KMS-11 (cell line): Measurements from ENCODE around the gene FLYWCH1.

Source experiments
- H2AFZ ChIP-seq: fragments of 200-600 bp; sonication (generic); 2 replicates; pipeline ENCODE4 v1.6.1; 2016; ENCODE audit warnings: antibody characterized with exemption, mixed run types, low read depth
- H3K27ac ChIP-seq: fragments of 200-600 bp; sonication (generic); 2 replicates; pipeline ENCODE4 v1.6.1; 2016; ENCODE audit warnings: mild to moderate bottlenecking, mixed run types
- H3K27me3 ChIP-seq: fragments of 200-600 bp; sonication (generic); 2 replicates; pipeline ENCODE4 v1.6.1; 2017; ENCODE audit warnings: mild to moderate bottlenecking, low read depth, mixed run types, moderate library complexity; ENCODE audit not compliant: insufficient read depth
- H3K36me3 ChIP-seq: fragments of 200-600 bp; sonication (generic); 2 replicates; pipeline ENCODE4 v1.6.1; 2017; ENCODE audit warnings: mild to moderate bottlenecking, mixed run types; ENCODE audit not compliant: insufficient read depth
- H3K4me1 ChIP-seq: fragments of 200-600 bp; sonication (generic); 2 replicates; pipeline ENCODE4 v1.6.1; 2016; ENCODE audit warnings: mild to moderate bottlenecking, low read depth, mixed run types; ENCODE audit not compliant: poor library complexity, severe bottlenecking
- H3K4me2 ChIP-seq: fragments of 200-600 bp; sonication (generic); 2 replicates; pipeline ENCODE4 v1.7.0; 2016; ENCODE audit warnings: mild to moderate bottlenecking, mixed run types
- H3K4me3 ChIP-seq: fragments of 200-600 bp; sonication (generic); IDR thresholded peaks from 2 replicates; pipeline ENCODE4 v1.6.1; 2017; ENCODE audit warnings: low read depth, low read length, mixed read lengths; ENCODE audit not compliant: insufficient read depth
- H3K79me2 ChIP-seq: fragments of 200-600 bp; sonication (generic); 2 replicates; pipeline ENCODE4 v1.6.1; 2016; ENCODE audit warnings: low read depth, mixed run types; ENCODE audit not compliant: insufficient read depth
- H3K9ac ChIP-seq: fragments of 200-600 bp; sonication (generic); 2 replicates; pipeline ENCODE4 v1.6.1; 2016; ENCODE audit warnings: mild to moderate bottlenecking, mixed run types
- H4K20me1 ChIP-seq: fragments of 200-600 bp; sonication (generic); 2 replicates; pipeline ENCODE4 v1.6.1; 2016; ENCODE audit warnings: mild to moderate bottlenecking, mixed run types; ENCODE audit not compliant: insufficient read depth
- TF ChIP-seq, protein P1 (sequence below): fragments of 200-600 bp; sonication (generic); conservative IDR thresholded peaks from 2 replicates; pipeline ENCODE4 v1.6.1; 2017; ENCODE audit warnings: low read depth, mild to moderate bottlenecking, antibody characterized with exemption, low read length, moderate library complexity, mixed read lengths

The FLYWCH1 gene

DNA sequence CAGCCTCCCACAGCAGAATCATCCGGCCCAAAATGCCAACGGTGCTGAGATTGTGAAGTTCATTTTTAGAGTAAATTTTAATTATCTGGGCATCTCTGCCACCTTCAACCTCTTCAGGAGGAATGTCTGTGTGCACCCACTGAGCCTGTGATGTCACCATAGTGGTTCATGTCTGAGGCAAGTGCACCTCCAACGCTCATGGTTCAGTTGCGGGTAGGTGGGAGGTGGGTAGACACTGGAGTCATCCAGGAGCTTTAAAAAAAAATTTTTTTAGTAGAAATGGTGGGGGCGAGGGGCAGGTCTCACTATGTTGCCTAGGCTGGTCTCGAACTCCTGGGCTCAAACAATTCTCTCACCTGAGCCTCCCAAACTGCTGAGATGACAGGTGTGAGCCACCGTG is 1.9 kb downstream of the FLYWCH1 start:
- Histone ChIP-seq H3K4me2 (no peak overlapping the region), H3K79me2 (peaks cover 10% of the 10 kb centered on the region; the same call in 1 of the 2 replicates), H3K4me3 (no peak overlapping the region), H3K27ac (no peak overlapping the region), H3K9ac (no peak overlapping the region), H4K20me1 (no peaks in the 10 kb centered on the region), H2AFZ (no peak overlapping the region), H3K27me3 (peaks cover 24% of the 10 kb centered on the region), H3K36me3 (no peaks in the 10 kb centered on the region), H3K4me1 (peaks cover 55% of the 10 kb centered on the region)
- TF ChIP-seq, protein P1, sequence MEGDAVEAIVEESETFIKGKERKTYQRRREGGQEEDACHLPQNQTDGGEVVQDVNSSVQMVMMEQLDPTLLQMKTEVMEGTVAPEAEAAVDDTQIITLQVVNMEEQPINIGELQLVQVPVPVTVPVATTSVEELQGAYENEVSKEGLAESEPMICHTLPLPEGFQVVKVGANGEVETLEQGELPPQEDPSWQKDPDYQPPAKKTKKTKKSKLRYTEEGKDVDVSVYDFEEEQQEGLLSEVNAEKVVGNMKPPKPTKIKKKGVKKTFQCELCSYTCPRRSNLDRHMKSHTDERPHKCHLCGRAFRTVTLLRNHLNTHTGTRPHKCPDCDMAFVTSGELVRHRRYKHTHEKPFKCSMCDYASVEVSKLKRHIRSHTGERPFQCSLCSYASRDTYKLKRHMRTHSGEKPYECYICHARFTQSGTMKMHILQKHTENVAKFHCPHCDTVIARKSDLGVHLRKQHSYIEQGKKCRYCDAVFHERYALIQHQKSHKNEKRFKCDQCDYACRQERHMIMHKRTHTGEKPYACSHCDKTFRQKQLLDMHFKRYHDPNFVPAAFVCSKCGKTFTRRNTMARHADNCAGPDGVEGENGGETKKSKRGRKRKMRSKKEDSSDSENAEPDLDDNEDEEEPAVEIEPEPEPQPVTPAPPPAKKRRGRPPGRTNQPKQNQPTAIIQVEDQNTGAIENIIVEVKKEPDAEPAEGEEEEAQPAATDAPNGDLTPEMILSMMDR: no peak

GRCh38 chr16:2914233-2914632 is 2.5 kb downstream of the FLYWCH1 start:
- Histone ChIP-seq H3K4me2 (peak overlapping the region; percentile 23; the same call in 1 of the 2 replicates), H3K4me3 (no peak overlapping the region), H3K27ac (peak overlapping the region; percentile 75; the same call in 1 of the 2 replicates), H2AFZ (no peak overlapping the region), H3K4me1 (peaks cover 58% of the 10 kb centered on the region), H3K36me3 (no peaks in the 10 kb centered on the region), H3K27me3 (peaks cover 18% of the 10 kb centered on the region), H3K9ac (no peak overlapping the region), H3K79me2 (peaks cover 10% of the 10 kb centered on the region; the same call in 1 of the 2 replicates), H4K20me1 (no peaks in the 10 kb centered on the region)
- TF ChIP-seq, protein P1: no peak

GRCh38 chr16:2915196-2915929 is 3.6 kb downstream of the FLYWCH1 start:
- Histone ChIP-seq H3K4me1 (peaks cover 62% of the 10 kb centered on the region), H3K9ac (peak overlapping the region; percentile 40; the same call in 1 of the 2 replicates), H3K4me2 (peak overlapping the region; percentile 23), H4K20me1 (no peaks in the 10 kb centered on the region), H3K27ac (peak overlapping the region; percentile 75), H2AFZ (no peak overlapping the region), H3K27me3 (peaks cover 9% of the 10 kb centered on the region), H3K36me3 (no peaks in the 10 kb centered on the region), H3K4me3 (no peak overlapping the region), H3K79me2 (peaks cover 10% of the 10 kb centered on the region; the same call in 1 of the 2 replicates)
- TF ChIP-seq, protein P1: no peak

- H3K27ac ChIP-seq: no peak overlapping the region
- no peaks in the 10 kb centered on the region for H3K27me3 ChIP-seq
- peaks cover 31% of the 10 kb centered on the region for H3K4me1 ChIP-seq
- H3K9ac ChIP-seq: no peak overlapping the region
- no peaks in the 10 kb centered on the region for H4K20me1 ChIP-seq
- H3K4me2 ChIP-seq: no peak overlapping the region
- H3K36me3 ChIP-seq: no peaks in the 10 kb centered on the region
- no peak overlapping the region for H3K4me3 ChIP-seq
- H2AFZ ChIP-seq: no peak overlapping the region
- TF ChIP-seq, protein P1: peak; percentile 95
- no peaks in the 10 kb centered on the region for H3K79me2 ChIP-seq
Observed at GRCh38 chr16:2919511-2920255, 8.0 kb downstream of the FLYWCH1 start.
